GM12878 (cell line): ENCODE data around the gene CCN2. TPM values are rescaled to one million over a fixed set of nuclear protein-coding genes. Genes with fewer than 3 reads are reported as not detected.

Experiments used
- ATAC-seq: fragments of 200-7000 bp; cut with Tn5 transposase; 3 replicates; pipeline ENCODE4 v1.9.1; 2020; ENCODE audit warnings: mild to moderate bottlenecking, moderate library complexity
- BruUV-seq: library from RNA; stranded (reverse); fragments of 400-500 nt; replicated peaks from 2 replicates; lab custom pipeline; 2021; lab: Mats Ljungman, UMichigan
- CTCF ChIA-PET: fragments of 300-600 bp; sonication (Branson Sonifier 250); formaldehyde crosslinking; extraction: SDS; loops from one replicate; lab custom pipeline; 2021; ENCODE audit warnings: inconsistent platforms; lab: Yijun Ruan, JAX
- POLR2A ChIA-PET: fragments of 350-600 bp; formaldehyde crosslinking; extraction: SDS; loops from one replicate; lab custom pipeline; 2021; ENCODE audit warnings: inconsistent platforms; lab: Charles Lee
- RAD21 ChIA-PET: fragments of 300-600 bp; sonication (Branson Sonifier 250); formaldehyde crosslinking; loops from one replicate; lab custom pipeline; 2023; ENCODE audit warnings: antibody characterized with exemption; ENCODE audit not compliant: unreplicated experiment; lab: Charles Lee
- SMC1A ChIA-PET: fragments of 300-600 bp; sonication (Branson Sonifier 250); formaldehyde crosslinking; loops from one replicate; lab custom pipeline; 2023; ENCODE audit not compliant: unreplicated experiment, uncharacterized antibody; lab: Charles Lee
- DNase-seq: peaks from one replicate; pipeline ENCODE4 v3.0.0-alpha.2; 2011; ENCODE audit warnings: low read depth, low spot score
- FAIRE-seq: peaks from 3 replicates; lab custom pipeline; 2011; peaks lifted over from hg19 to GRCh38; lab: Jason Lieb, UNC
- H2AFZ ChIP-seq: 2 replicates; pipeline ENCODE4 v1.6.0; 2011; ENCODE audit warnings: low read depth, low read length, control low read depth; ENCODE audit not compliant: control insufficient read depth
- H3K27ac ChIP-seq: 2 replicates; pipeline ENCODE4 v1.5.1; 2011; ENCODE audit warnings: control low read depth; ENCODE audit not compliant: control insufficient read depth, insufficient read depth
- H3K27me3 ChIP-seq, 2 experiments: replicated peaks in 1 of 2; 2 replicates each; pipeline versions ENCODE4 v1.6.0 to v1.6.1; 2011; ENCODE audit warnings: low read length in 1 of 2; ENCODE audit not compliant: control insufficient read depth in 2 of 2, insufficient read depth in 2 of 2
- H3K36me3 ChIP-seq, 2 experiments: 2 replicates each; pipeline ENCODE4 v1.5.1; 2011; ENCODE audit warnings: low read length in 1 of 2; ENCODE audit not compliant: control insufficient read depth in 2 of 2, insufficient read depth in 2 of 2
- H3K4me1 ChIP-seq: 2 replicates; pipeline ENCODE4 v1.6.1; 2011; ENCODE audit warnings: mild to moderate bottlenecking, low read length, moderate library complexity, mixed read lengths; ENCODE audit not compliant: control insufficient read depth, insufficient read depth
- H3K4me2 ChIP-seq: 2 replicates; pipeline ENCODE4 v1.6.0; 2011; ENCODE audit warnings: control low read depth; ENCODE audit not compliant: control insufficient read depth, insufficient read depth
- H3K4me3 ChIP-seq: fragments of 200-600 bp; sonication (generic); 2 replicates; pipeline ENCODE4 v1.5.1; 2016
- H3K79me2 ChIP-seq: 2 replicates; pipeline ENCODE4 v1.6.0; 2011; ENCODE audit warnings: low read length; ENCODE audit not compliant: control insufficient read depth, insufficient read depth
- H3K9ac ChIP-seq: 2 replicates; pipeline ENCODE4 v1.8.0; 2011; ENCODE audit warnings: low read length, control low read depth, mixed read lengths; ENCODE audit not compliant: control insufficient read depth, insufficient read depth
- H3K9me3 ChIP-seq: replicated peaks from 3 replicates; pipeline ENCODE4 v1.5.1; 2011; ENCODE audit warnings: mild to moderate bottlenecking, low read length; ENCODE audit not compliant: control insufficient read depth, insufficient read depth
- H4K20me1 ChIP-seq: 2 replicates; pipeline ENCODE4 v1.6.0; 2011; ENCODE audit not compliant: control insufficient read depth, insufficient read depth
- BCLAF1 ChIP-seq: fragments of 450-650 bp; IDR thresholded peaks from 2 replicates; pipeline ENCODE4 v1.6.1; 2017; ENCODE audit warnings: antibody characterized with exemption, mild to moderate bottlenecking, moderate library complexity
- BMI1 ChIP-seq: fragments of 450-650 bp; IDR thresholded peaks from 2 replicates; pipeline ENCODE4 v1.6.1; 2016; ENCODE audit warnings: mild to moderate bottlenecking, moderate library complexity, borderline replicate concordance
- CBX3 ChIP-seq: fragments of 200-600 bp; sonication (generic); IDR thresholded peaks from 2 replicates; pipeline ENCODE4 v1.6.1; 2016; ENCODE audit warnings: low read depth, borderline replicate concordance
- CEBPB ChIP-seq, 2 experiments: fragments of 150-350 bp in 1 of 2; IDR thresholded peaks; 2 replicates each; pipeline ENCODE4 v1.6.1; 2012 to 2014; ENCODE audit warnings: low read depth in 2 of 2, low read length in 2 of 2, borderline replicate concordance in 1 of 2, inconsistent platforms in 1 of 2
- CEBPZ ChIP-seq: fragments of 150-350 bp; IDR thresholded peaks from 2 replicates; pipeline ENCODE4 v1.6.1; 2016; ENCODE audit warnings: low read depth, low read length
- E2F4 ChIP-seq: IDR thresholded peaks from 2 replicates; pipeline ENCODE4 v1.6.1; 2012; ENCODE audit warnings: low read depth, low read length, improper control_type of control experiment
- MEF2A ChIP-seq: IDR thresholded peaks from 2 replicates; pipeline ENCODE4 v1.6.1; 2011; ENCODE audit warnings: low read depth, mild to moderate bottlenecking, low read length, moderate library complexity; ENCODE audit not compliant: insufficient read depth
- MTA2 ChIP-seq: fragments of 450-650 bp; IDR thresholded peaks from 2 replicates; pipeline ENCODE4 v1.6.1; 2016; ENCODE audit warnings: low read depth, mild to moderate bottlenecking, moderate library complexity
- NBN ChIP-seq: fragments of 450-650 bp; IDR thresholded peaks from 2 replicates; pipeline ENCODE4 v1.6.1; 2016
- RAD21 ChIP-seq: IDR thresholded peaks from 2 replicates; pipeline ENCODE4 v1.6.1; 2011; ENCODE audit warnings: mild to moderate bottlenecking, low read depth, low read length, moderate library complexity; ENCODE audit not compliant: insufficient read depth
- RBBP5 ChIP-seq: fragments of 200-600 bp; sonication (generic); conservative IDR thresholded peaks from 2 replicates; pipeline ENCODE4 v1.6.1; 2016
- SUPT20H ChIP-seq: IDR thresholded peaks from 2 replicates; pipeline ENCODE4 v1.6.1; 2011; ENCODE audit warnings: low read depth, mild to moderate bottlenecking, low read length, moderate library complexity, borderline replicate concordance; ENCODE audit not compliant: control insufficient read depth
- USF1 ChIP-seq: IDR thresholded peaks from 2 replicates; pipeline ENCODE4 v1.6.1; 2011; ENCODE audit warnings: borderline replicate concordance, low read depth, mild to moderate bottlenecking, moderate library complexity, mixed read lengths, low read length; ENCODE audit not compliant: insufficient read depth; ENCODE audit errors: extremely low read length
- ZNF274 ChIP-seq: IDR thresholded peaks from one replicate; pipeline ENCODE4 v1.8.0; 2011; ENCODE audit not compliant: insufficient read length, insufficient read depth
- ZNF384 ChIP-seq: IDR thresholded peaks from 2 replicates; pipeline ENCODE4 v1.6.1; 2012; ENCODE audit warnings: low read depth, mild to moderate bottlenecking, low read length, improper control_type of control experiment, borderline replicate concordance
- WGBS: methylation state at CpG from one replicate; pipeline ENCODE4 v1.1.6; 2016; ENCODE audit warnings: low lambda C conversion rate; ENCODE audit not compliant: insufficient replicate concordance, insufficient coverage; ENCODE audit errors: missing lambda C conversion rate; 5-methylcytosine and 5-hydroxymethylcytosine counted together
- in situ Hi-C: fragments of 300-500 bp; cut with MboI; formaldehyde crosslinking; loops from 9 replicates; pipeline ENCODE4 v1.14.3; 2018; ENCODE audit warnings: mixed read lengths
- intact Hi-C: fragments of 100-400 bp; cut with micrococcal nuclease; formaldehyde crosslinking; loops from one replicate; pipeline ENCODE4 v1.14.2; 2022; ENCODE audit not compliant: unreplicated experiment
- polyA plus RNA-seq, 11 experiments: library from polyadenylated mRNA; depleted of rRNA in 4 of 11; unstranded in 6 of 11; stranded (reverse) in 5 of 11; fragments of >200 nt; fragmentation: Nextera tagmentation in 4 of 11; fragmentation: Illumina TruSeq in 1 of 11; extraction: Ambion mirVana in 4 of 11; extraction: Trizol in 1 of 11; gene quantifications; 1 replicate in 1 of 11; 2 replicates in 10 of 11; pipeline versions ENCODE4 v1.2.1 to v1.2.3, GENCODE V29; 2011 to 2016; ENCODE audit warnings: inconsistent platforms in 2 of 11, missing spikeins in 2 of 11, low read depth in 1 of 11
- total RNA-seq, 4 experiments: library from RNA; depleted of rRNA in 3 of 4; stranded (reverse); fragments of >200 nt in 3 of 4; fragmentation: Illumina TruSeq in 1 of 4; extraction: Trizol in 1 of 4; gene quantifications; 2 replicates each; pipeline versions ENCODE4 v1.2.1 to v1.2.3, GENCODE V29; 2013 to 2021

CCN2 gene
- total and polyA plus RNA-seq, 10 of the 15 experiments (the other 5 are each of a cell fraction or from before 2014, with no cell fraction given) = 0.26 to 0.62 (median 0.44) TPM; not detected in 7

- POLR2A ChIA-PET = interaction anchor here (0.6 kb wide), 1 partner anchor 25 kb away, joined by 3 read pairs; no protein-coding TSS in a partner anchor
- no peak for TF ChIP-seq MEF2A
- TF ChIP-seq RBBP5 = no peak
- no peak for TF ChIP-seq MTA2
- no peak for TF ChIP-seq E2F4
- TF ChIP-seq RAD21 = no peak
- TF ChIP-seq NBN = no peak
- TF ChIP-seq CBX3 = no peak
- TF ChIP-seq USF1 = no peak
- no peak for TF ChIP-seq CEBPB (IDR thresholded peaks at IDR 0.05; ENCODE audit: borderline replicate concordance in 1 of 2, low read depth in 2 of 2, low read length in 2 of 2)
- no peak for TF ChIP-seq CEBPZ
- TF ChIP-seq ZNF384 = no peak
- no peak for TF ChIP-seq ZNF274
- no peak for TF ChIP-seq SUPT20H
- no peak for TF ChIP-seq BCLAF1
- no peak for TF ChIP-seq BMI1
These were observed 4.7 kb upstream of the CCN2 start for GRCh38 chr6:131955876-131956275.

More at GRCh38 chr6:131955876-131956275, 4.7 kb upstream of the CCN2 start:
- Histone ChIP-seq H3K4me3 (no peak overlapping the region), H3K36me3 (no peaks in the 10 kb centered on the region), H3K27me3 (peaks cover 0 to 2% of the 10 kb centered on the region in 2 experiments; a peak in 2 of 4 replicates), H3K79me2 (no peaks in the 10 kb centered on the region), H3K27ac (no peak overlapping the region), H4K20me1 (no peaks in the 10 kb centered on the region), H3K9ac (no peak overlapping the region), H3K4me2 (no peak overlapping the region), H3K9me3 (no peaks in the 10 kb centered on the region), H2AFZ (no peak overlapping the region), H3K4me1 (no peaks in the 10 kb centered on the region)
- ChIA-PET RAD21 (no interaction called here), SMC1A (interaction anchor here (1.2 kb wide), 1 partner anchor 37 kb away, joined by 3 read pairs; no protein-coding TSS in a partner anchor), CTCF (no interaction called here)
- intact Hi-C loops = no loop called here
- WGBS = 0% methylated on average over 1 of the region's 1 CpG
- ATAC-seq = no peak
- no TSS peak for BruUV-seq
- no peak for DNase-seq
- in situ Hi-C loops = no loop called here
- no peak for FAIRE-seq
